HG03280 (cell line): ENCODE data around the gene CCDC174.
A peak's percentile ranks its signal among the peaks of the same experiment; 100 is the strongest.
"Not testable (repeated sequence)": the region's sequence is repeated elsewhere in the genome, so short reads cannot be mapped to it uniquely, and the experiment has no call there.

Experiments used
- ATAC-seq: cut with Tn5 transposase; IDR thresholded peaks from one replicate; pipeline ENCODE4 v1.9.1; 2021; ENCODE audit warnings: mild to moderate bottlenecking, moderate library complexity; ENCODE audit not compliant: unreplicated experiment

Gene CCDC174

GRCh38 chr3:14651440-14652251 is at the start of gene CCDC174:
TSS of gene CCDC174 (plus strand) at chr3:14651762. CDS start at chr3:14651837, 75 bp downstream.
- peak; percentile 98 for ATAC-seq

GRCh38 chr3:14602006-14602803 is 49.4 kb upstream of the CCDC174 start:
- ATAC-seq = no peak

- no peak for ATAC-seq
Observed at GRCh38 chr3:14602804-14603644, 48.5 kb upstream of the CCDC174 start.

- no peak for ATAC-seq
Observed at GRCh38 chr3:14605067-14605466, 46.5 kb upstream of the CCDC174 start.

- ATAC-seq = no peak
Observed at GRCh38 chr3:14605744-14606143, 45.8 kb upstream of the CCDC174 start.

- ATAC-seq = no peak
Observed at GRCh38 chr3:14606669-14607339, 44.8 kb upstream of the CCDC174 start.

- ATAC-seq = no peak
Observed at GRCh38 chr3:14608298-14608697, 43.3 kb upstream of the CCDC174 start.

- ATAC-seq = not testable (repeated sequence)
Observed at GRCh38 chr3:14609058-14609457, 42.5 kb upstream of the CCDC174 start.

- no peak for ATAC-seq
Observed at GRCh38 chr3:14609506-14609905, 42.1 kb upstream of the CCDC174 start.

GRCh38 chr3:14609941-14610340 is 41.6 kb upstream of the CCDC174 start:
- ATAC-seq = no peak

GRCh38 chr3:14614189-14614588 is 37.4 kb upstream of the CCDC174 start:
- ATAC-seq = no peak

- ATAC-seq = no peak
Observed at GRCh38 chr3:14614862-14615261, 36.7 kb upstream of the CCDC174 start.

- no peak for ATAC-seq
Observed at GRCh38 chr3:14616606-14617507, 34.7 kb upstream of the CCDC174 start.

GRCh38 chr3:14617508-14618023 is 34.0 kb upstream of the CCDC174 start:
- ATAC-seq = no peak

GRCh38 chr3:14619605-14620004 is 32.0 kb upstream of the CCDC174 start:
- no peak for ATAC-seq

GRCh38 chr3:14620512-14620911 is 31.1 kb upstream of the CCDC174 start:
- ATAC-seq = no peak

GRCh38 chr3:14621093-14621492 is 30.5 kb upstream of the CCDC174 start:
- ATAC-seq = no peak

- no peak for ATAC-seq
Observed at GRCh38 chr3:14622368-14622767, 29.2 kb upstream of the CCDC174 start.

GRCh38 chr3:14623569-14624051 is 28.0 kb upstream of the CCDC174 start:
- ATAC-seq = no peak
